ENCODE data around the gene MEIS2.
A peak's percentile ranks its signal among the peaks of the same experiment; 100 is the strongest.

MEIS2 gene

DNA sequence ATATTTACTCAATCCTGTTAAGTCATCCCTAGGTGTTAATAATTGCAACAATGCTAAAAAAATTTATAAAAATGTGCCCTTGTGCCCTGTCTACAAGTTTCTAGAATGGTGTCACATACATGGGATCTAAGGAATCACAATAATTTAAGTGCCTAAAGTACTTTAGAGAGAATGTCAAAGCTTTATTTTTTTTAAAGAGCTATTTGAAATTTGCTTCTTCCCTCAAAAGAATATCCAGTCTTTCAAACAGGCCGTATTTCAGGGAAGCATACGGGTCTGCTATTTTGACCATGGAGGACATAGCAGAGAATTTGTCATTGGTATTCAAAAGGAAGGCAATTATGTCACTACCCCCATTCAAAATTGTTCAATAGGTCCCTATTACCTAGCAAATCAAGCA lies 29.7 kb downstream of the MEIS2 start:
- no peak for DNase-seq

- DNase-seq: no peak
These were observed 38.4 kb downstream of the MEIS2 start for GRCh38 chr15:37061996-37062395.

GRCh38 chr15:37059086-37059485 lies 41.3 kb downstream of the MEIS2 start:
- no peak for DNase-seq

DNA sequence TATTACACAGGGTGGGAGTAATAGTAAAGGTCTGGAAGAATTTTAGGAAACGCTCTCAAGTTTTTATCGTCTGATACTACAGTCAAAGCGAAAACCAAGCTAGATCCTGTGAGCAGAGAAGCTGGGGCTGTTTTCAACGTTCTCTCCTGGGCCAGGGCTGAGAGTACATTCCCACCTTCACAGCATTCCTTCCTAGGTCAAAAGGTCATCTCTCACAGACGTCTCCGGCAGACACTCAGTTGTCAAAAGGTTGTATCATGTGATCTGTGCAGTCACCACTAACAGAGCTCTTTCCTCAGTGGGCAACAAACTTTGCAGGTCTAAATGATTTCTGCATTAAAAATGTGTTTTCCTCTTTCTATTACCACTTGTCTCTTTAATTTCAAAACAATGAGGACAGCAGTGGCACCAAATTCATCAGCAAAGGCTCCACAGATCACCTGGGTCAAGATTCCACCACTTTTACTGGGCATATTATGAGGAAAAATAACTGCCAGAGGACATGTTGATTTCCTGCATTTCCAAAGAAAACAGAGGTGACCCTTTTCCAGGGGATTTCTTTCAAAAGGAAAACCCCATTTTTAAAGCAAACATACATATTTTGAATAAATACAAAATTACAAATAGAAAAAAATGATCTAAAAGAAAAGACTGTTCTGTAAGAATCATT lies 41.9 kb downstream of the MEIS2 start:
- no peak for DNase-seq

DNA sequence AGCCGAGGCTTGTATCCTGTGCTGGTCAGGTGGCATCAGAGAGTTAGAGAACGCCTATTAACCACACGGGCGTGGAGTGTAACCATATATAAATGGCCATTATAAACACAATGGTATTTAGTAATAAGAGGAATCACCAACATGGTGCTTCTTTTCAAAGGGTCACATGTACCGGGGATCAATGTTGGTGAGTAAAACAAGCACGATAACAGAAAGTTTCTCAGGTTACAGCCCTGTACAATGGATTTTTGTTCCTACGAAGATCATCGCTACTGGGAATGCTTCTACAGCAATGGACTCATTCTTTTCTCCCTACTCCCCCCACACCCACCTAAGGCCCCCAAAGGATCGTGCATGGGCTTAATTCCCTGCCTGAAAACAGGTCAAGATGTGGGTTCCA lies 42.5 kb downstream of the MEIS2 start:
- DNase-seq: no peak

DNA sequence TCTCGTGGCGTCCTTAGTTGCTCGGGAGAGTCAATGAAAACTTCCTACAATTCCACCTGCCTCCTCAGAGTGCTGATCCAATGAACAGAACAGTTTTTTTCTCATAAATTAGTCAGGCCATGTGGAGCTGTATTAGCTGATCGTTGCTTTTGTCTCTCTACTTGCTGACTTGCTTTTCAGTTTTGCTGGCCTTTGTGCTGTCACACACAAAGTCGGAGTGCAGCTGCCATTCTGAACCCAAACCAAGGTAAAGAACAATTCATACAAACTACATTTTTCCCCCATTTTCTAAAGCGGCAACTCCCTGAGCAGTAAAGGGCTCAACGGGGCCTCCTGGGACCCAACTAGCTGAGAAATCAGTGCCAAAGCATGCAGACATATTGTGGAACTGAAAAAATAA lies 43.1 kb downstream of the MEIS2 start:
- no peak for DNase-seq

DNA sequence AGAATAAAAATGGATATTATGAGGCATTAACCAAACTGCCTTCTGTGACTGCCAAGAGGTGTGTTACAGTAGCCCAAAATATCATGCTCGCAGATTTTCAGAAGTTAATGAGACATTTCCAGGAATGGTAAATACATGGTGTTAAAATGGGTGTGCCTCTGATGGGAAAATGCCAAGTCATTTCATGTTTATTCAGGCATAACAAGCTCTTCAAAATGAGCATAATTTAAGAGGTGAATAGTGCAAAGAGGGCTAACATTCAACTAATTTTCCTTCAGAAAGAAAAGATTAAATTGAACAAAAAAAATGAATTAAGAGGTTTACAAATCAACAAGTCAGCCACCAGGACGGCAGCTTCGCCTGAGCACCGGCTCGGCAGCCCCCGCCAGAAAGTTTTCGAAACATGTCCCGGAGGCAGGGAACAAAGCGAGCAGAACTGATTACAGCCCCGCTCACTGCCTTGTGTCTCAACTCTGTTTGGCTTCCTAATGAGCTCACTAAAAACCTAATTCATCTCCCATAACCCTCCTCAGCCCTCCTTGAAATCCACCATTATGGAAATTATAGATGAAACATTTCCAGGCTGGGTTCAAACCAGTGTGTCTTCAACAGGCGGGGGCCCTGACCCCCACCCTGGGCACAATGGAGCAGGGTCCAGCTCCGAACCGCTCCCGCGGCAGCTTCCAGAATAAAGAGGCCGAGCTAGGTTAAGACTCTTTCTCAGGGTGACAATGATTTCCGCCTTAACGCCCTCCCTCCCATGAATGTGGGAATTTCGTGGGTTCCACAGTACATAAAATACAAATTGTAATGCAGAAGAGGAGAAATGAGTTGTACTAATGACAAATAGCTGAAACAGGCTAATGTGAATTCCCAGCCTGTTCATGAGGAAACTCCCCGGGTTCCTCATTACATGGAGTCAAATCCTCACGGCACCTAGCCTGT lies 43.9 kb downstream of the MEIS2 start:
- DNase-seq: peak; percentile 16

DNA sequence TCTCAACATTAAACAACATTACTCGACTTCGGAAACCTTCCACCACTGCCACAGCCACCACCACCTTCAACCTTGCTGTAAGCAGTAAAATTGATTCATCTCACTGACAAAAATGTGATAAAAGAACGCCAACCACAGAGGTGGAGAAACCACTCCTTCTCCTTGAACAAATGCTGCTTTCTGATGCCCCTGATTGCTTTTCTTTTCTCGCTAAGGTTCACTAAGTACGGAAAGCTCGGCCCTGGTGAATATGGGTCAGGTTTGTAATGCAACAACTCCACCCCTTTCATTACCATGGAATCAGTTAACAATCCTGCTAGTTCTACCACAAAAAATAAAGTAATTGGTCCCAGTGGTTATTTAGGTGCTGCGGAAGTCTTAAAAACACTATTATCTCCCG lies 44.9 kb downstream of the MEIS2 start:
- DNase-seq: no peak

- no peak for DNase-seq
These were observed 46.0 kb downstream of the MEIS2 start for GRCh38 chr15:37054336-37054735.

DNA sequence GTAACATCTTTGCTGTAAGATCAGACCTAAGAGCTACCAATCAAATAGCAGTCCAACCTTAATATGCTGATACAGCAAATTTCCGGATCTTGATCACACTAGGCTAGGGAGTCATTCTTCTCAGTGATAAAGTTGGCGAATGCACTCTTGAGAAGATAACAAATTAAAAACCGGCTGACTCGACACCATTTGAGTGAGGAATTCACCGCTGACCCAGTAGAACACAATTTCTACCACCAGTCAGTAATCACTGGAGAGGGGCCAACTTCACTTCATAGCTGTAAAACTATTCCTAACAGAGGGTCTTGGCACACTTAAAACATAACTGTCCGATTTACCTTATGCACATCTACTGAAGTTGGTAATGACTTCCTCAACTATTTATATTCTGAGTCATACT lies 47.2 kb downstream of the MEIS2 start:
- DNase-seq: no peak

DNA sequence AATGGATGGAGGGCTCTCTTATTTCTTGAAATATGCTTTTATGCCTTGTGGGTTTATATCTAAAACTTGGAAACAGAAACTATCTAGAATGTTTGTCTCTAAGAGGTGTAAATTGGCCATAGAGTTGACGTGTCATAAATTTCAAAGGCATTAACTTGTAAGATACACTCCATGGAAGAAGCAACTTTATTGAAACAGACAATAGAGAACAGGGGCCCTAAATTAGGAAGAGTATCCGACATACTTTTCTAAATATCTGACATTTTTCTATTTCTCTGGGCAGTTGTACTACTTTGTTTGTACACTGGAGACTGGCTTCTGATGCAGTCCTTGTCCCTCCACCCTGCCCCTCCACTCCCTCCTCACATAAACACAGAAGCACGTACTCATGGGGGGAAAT lies 50.0 kb downstream of the MEIS2 start:
- no peak for DNase-seq

GRCh38 chr15:37046876-37047614 lies 53.3 kb downstream of the MEIS2 start:
- peak; percentile 10 for DNase-seq

GRCh38 chr15:37045859-37046740 lies 54.2 kb downstream of the MEIS2 start:
- no peak for DNase-seq

GRCh38 chr15:37044915-37045648 lies 55.3 kb downstream of the MEIS2 start:
- DNase-seq: no peak

- no peak for DNase-seq
These were observed 58.5 kb downstream of the MEIS2 start for GRCh38 chr15:37041836-37042235.

DNA sequence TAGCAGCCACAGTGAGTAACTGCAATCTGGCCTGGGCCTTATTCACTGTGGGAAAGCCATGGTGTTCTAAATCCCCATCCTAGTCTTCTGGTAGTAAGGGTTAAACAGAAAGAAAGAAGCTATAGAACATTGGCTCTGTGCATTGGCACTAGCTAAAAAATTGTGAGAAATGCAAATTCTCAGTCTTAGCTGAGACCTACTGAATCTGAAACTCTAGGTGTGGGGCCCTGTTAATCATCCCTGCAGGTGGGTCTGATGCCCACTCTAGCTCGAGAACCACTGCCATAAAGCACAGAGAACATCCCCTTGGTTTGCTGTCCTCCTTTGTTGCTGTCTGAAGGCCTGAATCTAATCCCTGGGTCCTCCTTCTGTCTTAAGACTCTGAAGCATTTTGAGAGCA lies 59.3 kb downstream of the MEIS2 start:
- DNase-seq: no peak

DNA sequence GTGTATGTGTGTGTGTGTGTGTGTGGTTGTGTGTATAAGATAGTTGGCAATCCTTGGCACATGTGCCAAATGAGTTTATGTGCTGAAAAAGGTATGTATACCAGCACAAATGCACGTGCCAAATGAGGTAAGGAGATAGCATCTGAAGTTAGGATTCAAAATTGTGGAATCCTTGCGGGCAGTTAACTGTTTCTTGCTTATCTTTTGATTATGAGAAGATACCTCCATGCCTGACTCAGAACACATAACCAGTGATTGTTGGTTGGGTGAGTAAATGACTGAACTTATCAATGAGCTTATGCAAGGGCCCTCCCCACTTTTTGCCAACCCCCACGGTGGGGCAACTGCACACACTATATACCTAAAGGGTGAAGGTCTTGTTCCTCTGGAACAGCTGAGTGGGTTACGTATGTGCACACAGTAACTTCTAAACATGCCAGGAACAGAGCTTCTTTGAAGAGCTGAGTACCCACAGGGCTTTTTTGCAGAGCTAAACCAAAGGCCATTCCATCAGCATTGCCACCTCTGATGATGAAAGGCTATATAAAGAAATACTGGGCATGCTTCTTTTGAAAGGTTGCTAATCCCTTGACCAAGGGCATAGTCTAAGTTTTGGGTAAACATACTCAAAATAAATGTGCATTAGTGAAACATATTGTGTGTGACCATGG lies 60.1 kb downstream of the MEIS2 start:
- DNase-seq: no peak

- DNase-seq: no peak
These were observed 61.6 kb downstream of the MEIS2 start for GRCh38 chr15:37038716-37039106.

DNA sequence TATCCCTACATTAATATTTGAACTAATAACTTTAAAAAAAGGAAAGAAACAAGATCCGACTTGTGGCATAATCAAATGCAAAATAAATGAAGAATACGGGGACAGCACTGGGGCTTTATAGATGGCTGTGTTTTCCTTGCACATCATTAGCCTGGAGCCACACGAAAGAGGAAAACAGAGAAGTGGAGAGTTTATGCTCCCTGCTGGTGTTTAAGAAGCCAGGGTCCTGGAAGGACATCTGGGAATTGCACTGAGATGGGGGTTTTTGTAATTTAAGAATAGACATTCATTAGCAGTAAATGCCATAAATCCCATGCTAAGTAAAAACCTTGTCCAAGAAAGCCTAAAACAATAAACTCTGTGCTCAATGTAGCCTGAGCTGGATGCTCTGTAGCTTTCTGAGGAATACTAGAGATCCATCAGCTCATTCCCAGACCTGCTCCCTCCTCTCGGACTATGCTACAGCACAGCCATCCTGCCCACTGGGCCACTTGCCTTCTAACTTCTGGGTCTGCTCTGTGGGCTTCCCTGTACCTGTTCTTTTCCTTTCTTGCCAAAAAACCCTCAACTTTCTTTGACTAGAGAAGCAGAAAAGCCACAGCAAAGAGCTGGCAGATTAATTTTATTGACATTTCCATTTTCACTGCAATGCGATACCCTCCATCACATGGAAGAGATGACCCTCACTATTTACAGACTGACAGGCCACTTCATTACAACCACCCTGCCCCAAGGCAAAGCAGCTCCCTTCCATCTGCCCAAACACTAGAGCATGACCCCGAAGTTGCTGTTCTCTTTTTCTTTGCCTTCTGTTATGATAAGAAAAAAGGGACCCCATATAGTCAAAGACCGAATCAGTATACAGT lies 62.3 kb downstream of the MEIS2 start:
- DNase-seq: no peak

DNA sequence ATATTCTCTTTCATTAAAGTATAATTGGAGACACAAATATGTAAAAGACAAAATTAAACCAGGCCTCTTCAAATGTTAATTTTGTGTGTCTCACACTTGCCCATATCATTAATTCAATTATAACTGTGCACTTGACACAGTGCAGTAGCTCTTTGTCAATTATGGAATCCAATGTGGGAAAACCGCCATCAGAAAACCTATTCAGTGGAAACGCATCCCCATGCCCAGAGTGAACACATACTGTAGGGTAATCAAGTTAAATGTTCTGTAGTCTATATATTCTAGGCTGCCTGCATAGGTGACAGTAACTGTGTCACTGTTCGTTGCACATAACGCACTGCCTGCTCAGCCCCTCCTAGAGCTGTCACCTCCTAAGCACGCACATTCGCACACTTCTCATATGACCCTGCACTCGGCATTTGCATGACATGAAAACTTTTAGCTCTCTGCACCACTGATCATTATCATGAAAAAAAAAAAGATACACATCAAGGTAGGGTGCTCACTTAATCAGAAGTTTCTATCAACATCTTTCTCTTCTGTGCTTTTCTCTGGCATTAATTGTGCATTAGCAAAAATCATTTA lies 63.2 kb downstream of the MEIS2 start:
- no peak for DNase-seq

Data from OCI-M1 (cell line).